Uterus (tissue), 4 donors: ENCODE data around the gene TADA2B. TPM values are rescaled to one million over a fixed set of nuclear protein-coding genes. Genes with fewer than 3 reads are reported as not detected.
A peak's percentile ranks its signal among the peaks of the same experiment; 100 is the strongest.

Experiments
- DNase-seq, 2 donors: peaks; one replicate each; pipeline ENCODE4 v3.0.0-alpha.2; 2019 to 2020
- H3K27ac ChIP-seq, 2 donors: fragments of 200-600 bp; sonication (generic); 1 replicate in 1 of 2; 2 replicates in 1 of 2; pipeline ENCODE4 v1.5.1; 2016 to 2018
- H3K27me3 ChIP-seq, 2 donors: fragments of 200-600 bp; sonication (generic); one replicate each; pipeline ENCODE4 v1.5.1; 2018 to 2019; ENCODE audit warnings: control low read depth in 1 of 2
- H3K36me3 ChIP-seq, 2 donors: fragments of 200-600 bp; sonication (generic); one replicate each; pipeline ENCODE4 v1.5.1; 2019; ENCODE audit warnings: control low read depth in 1 of 2
- H3K4me1 ChIP-seq, 2 donors: fragments of 200-600 bp; sonication (generic); one replicate each; pipeline ENCODE4 v1.5.1; 2018 to 2019; ENCODE audit warnings: control low read depth in 1 of 2
- H3K4me3 ChIP-seq, 2 donors: fragments of 200-600 bp; sonication (generic); 1 replicate in 1 of 2; 2 replicates in 1 of 2; pipeline ENCODE4 v1.5.1; 2018 to 2019; ENCODE audit warnings: mild to moderate bottlenecking in 1 of 2
- H3K9me3 ChIP-seq, 2 donors: fragments of 200-600 bp; sonication (generic); one replicate each; pipeline ENCODE4 v1.5.1; 2019; ENCODE audit warnings: control low read depth in 1 of 2
- POLR2A ChIP-seq, 2 donors: fragments of 450-650 bp; IDR thresholded peaks; one replicate each; pipeline ENCODE4 v1.6.1; 2016; ENCODE audit warnings: antibody characterized with exemption in 2 of 2, mild to moderate bottlenecking in 1 of 2, moderate library complexity in 1 of 2
- intact Hi-C: fragments of 100-400 bp; cut with DNase I; formaldehyde crosslinking; loops from one replicate; pipeline ENCODE4 v1.15.1; 2023; ENCODE audit warnings: low total_unique reads
- total RNA-seq, 4 donors: library from RNA; depleted of rRNA in 3 of 4; stranded (reverse); fragments of >200 nt in 3 of 4; gene quantifications; one replicate each; pipeline versions ENCODE4 v1.1.0 to v1.2.4, GENCODE V29; 2014 to 2023
- TF ChIP-seq, protein P1 (sequence below), 4 experiments: fragments of 200-600 bp in 2 of 4; fragments of 450-650 bp in 2 of 4; sonication (generic) in 2 of 4; IDR thresholded peaks; one replicate each; pipeline ENCODE4 v1.5.1; 2016 to 2019; ENCODE audit warnings: antibody characterized with exemption in 4 of 4, mild to moderate bottlenecking in 2 of 4, moderate library complexity in 1 of 4
- donor health status: DM: yes; HTN: yes; CAD: no.

The TADA2B gene
- total RNA-seq, 4 donors from 2014 or later, result 14.1 to 24.0 (median 21.1) TPM

DNA sequence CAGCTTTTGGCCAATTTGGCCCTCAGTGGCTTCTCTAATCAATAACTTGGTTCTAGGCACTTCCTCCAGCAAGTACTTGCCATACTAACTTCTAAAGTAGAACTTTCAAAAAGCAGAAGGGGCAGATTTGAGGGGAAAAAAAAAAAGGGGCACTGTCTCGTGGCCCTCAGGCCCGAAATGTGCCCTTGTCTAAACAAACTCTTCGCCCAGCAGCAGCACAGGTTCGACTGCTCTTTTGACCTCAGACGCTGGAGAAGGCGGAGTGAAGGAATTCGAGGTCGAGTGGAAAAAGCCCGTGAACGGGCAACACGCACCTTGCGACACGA is 23.9 kb downstream of the TADA2B start:
- Histone ChIP-seq H3K4me3 (peak overlapping the region; percentile 58 to 66), H3K27ac (peak overlapping the region; percentile 52 to 79), H3K4me1 (peaks cover 0 to 16% of the 10 kb centered on the region in 2 donors), H3K27me3 (no peaks in the 10 kb centered on the region), H3K36me3 (no peaks in the 10 kb centered on the region), H3K9me3 (no peaks in the 10 kb centered on the region)
- intact Hi-C loops, result no loop called here
- DNase-seq, result no peak
- TF ChIP-seq POLR2A (IDR thresholded peaks at IDR 0.05), result no peak
- TF ChIP-seq, protein P1, sequence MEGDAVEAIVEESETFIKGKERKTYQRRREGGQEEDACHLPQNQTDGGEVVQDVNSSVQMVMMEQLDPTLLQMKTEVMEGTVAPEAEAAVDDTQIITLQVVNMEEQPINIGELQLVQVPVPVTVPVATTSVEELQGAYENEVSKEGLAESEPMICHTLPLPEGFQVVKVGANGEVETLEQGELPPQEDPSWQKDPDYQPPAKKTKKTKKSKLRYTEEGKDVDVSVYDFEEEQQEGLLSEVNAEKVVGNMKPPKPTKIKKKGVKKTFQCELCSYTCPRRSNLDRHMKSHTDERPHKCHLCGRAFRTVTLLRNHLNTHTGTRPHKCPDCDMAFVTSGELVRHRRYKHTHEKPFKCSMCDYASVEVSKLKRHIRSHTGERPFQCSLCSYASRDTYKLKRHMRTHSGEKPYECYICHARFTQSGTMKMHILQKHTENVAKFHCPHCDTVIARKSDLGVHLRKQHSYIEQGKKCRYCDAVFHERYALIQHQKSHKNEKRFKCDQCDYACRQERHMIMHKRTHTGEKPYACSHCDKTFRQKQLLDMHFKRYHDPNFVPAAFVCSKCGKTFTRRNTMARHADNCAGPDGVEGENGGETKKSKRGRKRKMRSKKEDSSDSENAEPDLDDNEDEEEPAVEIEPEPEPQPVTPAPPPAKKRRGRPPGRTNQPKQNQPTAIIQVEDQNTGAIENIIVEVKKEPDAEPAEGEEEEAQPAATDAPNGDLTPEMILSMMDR (IDR thresholded peaks at IDR 0.05), result no peak

DNA sequence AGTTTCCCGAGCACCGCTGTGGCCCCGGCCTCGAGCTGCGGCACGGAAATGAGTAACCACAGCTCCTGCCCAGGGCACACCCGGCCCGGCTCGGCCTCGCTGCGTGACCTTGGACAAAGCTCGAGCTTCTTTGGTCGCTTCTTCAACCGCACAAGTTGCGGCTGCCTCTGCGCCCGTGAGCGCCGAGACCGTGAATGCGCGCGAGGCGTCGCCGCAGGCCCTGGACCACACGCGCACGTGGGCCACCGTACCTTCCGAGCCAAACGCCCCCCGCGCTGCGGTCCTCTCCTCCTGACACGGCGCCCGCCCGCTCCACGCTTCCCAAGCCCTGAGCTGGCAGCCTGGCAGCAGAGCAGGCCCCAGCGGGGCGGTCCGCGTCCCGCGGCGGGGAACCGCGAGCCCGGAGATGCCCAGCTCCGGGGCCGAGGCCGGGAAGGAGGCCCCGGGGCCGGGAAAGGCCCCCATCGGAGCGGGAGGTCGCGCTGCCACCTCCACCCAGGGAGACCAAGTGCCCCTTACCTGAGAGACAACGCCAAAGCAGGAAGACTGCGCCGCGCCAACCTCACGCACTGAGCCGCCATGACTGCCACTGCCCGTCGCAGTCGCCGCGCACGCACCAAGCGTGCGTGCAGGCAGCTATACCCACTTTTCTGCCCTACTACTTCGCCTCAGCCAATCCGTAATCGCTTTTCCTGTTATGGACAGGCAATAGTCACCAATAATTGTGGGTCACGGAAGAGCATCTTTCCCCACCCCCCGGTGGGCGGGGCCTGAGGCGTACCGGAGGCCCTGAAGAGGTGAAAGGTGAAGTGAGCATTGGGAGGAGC is 24.5 kb downstream of the TADA2B start, which contains the start of gene GRPEL1:
Gene GRPEL1, minus strand, starts transcription at position 613 of the 827 bp plus-strand sequence. Its CDS starts 32 bp downstream, at position 581.
- H3K4me1 ChIP-seq, result peaks cover 0 to 16% of the 10 kb centered on the region in 2 donors
- DNase-seq, result peak; percentile 100
- peak within 1 kb of the TSS; percentile 88 to 92 for H3K27ac ChIP-seq
- no peaks in the 10 kb centered on the region for H3K9me3 ChIP-seq
- intact Hi-C loops, result loop anchor here (2.0 kb wide), 1 partner anchor 23 kb away; no protein-coding TSS in a partner anchor
- H3K27me3 ChIP-seq, result no peaks in the 10 kb centered on the region
- peak within 1 kb of the TSS; percentile 66 to 73 for H3K4me3 ChIP-seq
- TF ChIP-seq, protein P1 (IDR thresholded peaks at IDR 0.05), result peak in 1 of 4 experiments; percentile 24
- peak; percentile 87 to 92 for TF ChIP-seq POLR2A (IDR thresholded peaks at IDR 0.05)
- no peaks in the 10 kb centered on the region for H3K36me3 ChIP-seq

DNA sequence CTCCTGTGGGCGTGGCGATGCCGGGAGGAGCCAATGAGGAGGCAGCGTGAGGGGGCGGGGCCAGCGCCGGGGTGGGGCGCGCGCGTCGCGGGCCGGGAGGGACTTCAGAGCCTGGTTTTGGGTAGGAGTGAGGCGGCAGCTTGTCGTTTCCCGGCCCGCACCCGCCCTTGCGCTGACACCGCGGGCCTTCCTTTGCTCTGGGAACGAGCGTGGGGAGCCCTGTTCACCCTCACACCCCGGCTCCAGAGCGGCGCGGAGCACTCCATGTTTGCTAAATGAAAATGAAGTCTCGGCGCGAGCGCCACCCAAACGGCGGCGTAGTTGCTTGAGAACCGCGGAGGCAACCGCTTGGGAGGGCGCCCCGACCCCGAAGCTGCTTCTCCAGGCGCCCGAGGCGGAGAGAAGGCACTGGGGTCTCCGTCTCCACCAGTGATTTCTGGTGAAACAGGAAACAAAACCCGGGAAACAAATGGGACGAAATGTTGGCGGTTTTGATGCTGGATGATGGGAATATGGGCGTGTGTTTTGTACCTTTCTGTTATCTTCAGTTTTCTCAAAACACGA is 25.2 kb downstream of the TADA2B start:
- Histone ChIP-seq H3K27ac (peak overlapping the region; percentile 88 to 92), H3K9me3 (no peaks in the 10 kb centered on the region), H3K4me1 (peaks cover 0 to 16% of the 10 kb centered on the region in 2 donors), H3K27me3 (no peaks in the 10 kb centered on the region), H3K36me3 (no peaks in the 10 kb centered on the region), H3K4me3 (peak overlapping the region; percentile 53 to 73)
- intact Hi-C loops, result loop anchor here (2.0 kb wide), 1 partner anchor 24 kb away; no protein-coding TSS in a partner anchor
- no peak for DNase-seq
- TF ChIP-seq, protein P1 (IDR thresholded peaks at IDR 0.05), result peak in 2 of 4 experiments; percentile 7 to 16
- TF ChIP-seq POLR2A (IDR thresholded peaks at IDR 0.05), result peak; percentile 63 to 74

DNA sequence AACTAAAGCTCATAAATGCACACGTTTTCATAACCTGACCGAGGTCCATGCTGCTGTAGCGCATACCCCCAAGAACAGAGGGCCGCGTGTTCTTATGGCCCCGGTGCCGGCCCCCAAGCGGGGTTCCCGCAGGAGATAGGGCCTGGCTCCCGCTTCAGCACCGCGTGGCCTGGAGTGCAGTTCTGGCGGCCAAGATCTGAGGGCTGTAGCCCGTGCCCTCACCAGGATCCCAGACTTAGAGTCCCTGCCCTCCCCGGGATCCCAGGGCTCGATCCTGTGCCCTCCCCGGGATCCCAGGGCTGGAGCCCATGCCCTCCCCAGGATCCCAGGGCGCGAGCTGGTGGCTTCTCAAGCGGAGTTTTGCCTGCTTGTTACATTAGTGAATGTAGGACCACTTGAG is 25.7 kb downstream of the TADA2B start:
- Histone ChIP-seq H3K27me3 (no peaks in the 10 kb centered on the region), H3K4me1 (peaks cover 0 to 16% of the 10 kb centered on the region in 2 donors), H3K36me3 (no peaks in the 10 kb centered on the region), H3K27ac (peak overlapping the region; percentile 88 to 92), H3K4me3 (peak overlapping the region; percentile 53 to 73), H3K9me3 (no peaks in the 10 kb centered on the region)
- DNase-seq, result no peak
- TF ChIP-seq, protein P1 (IDR thresholded peaks at IDR 0.05), result no peak
- TF ChIP-seq POLR2A (IDR thresholded peaks at IDR 0.05), result no peak
- intact Hi-C loops, result loop anchor here (2.0 kb wide), 1 partner anchor 24 kb away; no protein-coding TSS in a partner anchor
